OCI-LY1 (cell line): ENCODE results near the gene ADGRG4.

Experiments
- H2AFZ ChIP-seq: fragments of 200-600 bp; sonication (generic), shearing (Covaris generic); 2 replicates; pipeline ENCODE4 v1.6.0; 2014; ENCODE audit warnings: antibody characterized with exemption, mild to moderate bottlenecking, low read length
- H3F3A ChIP-seq: fragments of 200-600 bp; sonication (generic), shearing (Covaris generic); 2 replicates; pipeline ENCODE4 v1.6.0; 2014; ENCODE audit warnings: mild to moderate bottlenecking, antibody characterized with exemption, low read length, moderate library complexity; ENCODE audit not compliant: insufficient read depth
- H3K27ac ChIP-seq: fragments of 200-600 bp; sonication (generic); 2 replicates; pipeline ENCODE4 v1.5.1; 2014; ENCODE audit warnings: low read length, mixed run types, mild to moderate bottlenecking, low read depth; ENCODE audit not compliant: poor library complexity, severe bottlenecking
- H3K27me3 ChIP-seq: fragments of 200-600 bp; sonication (generic); 2 replicates; pipeline ENCODE4 v1.6.0; 2014; ENCODE audit warnings: antibody characterized with exemption, mild to moderate bottlenecking, low read length, moderate library complexity; ENCODE audit not compliant: insufficient read depth
- H3K36me3 ChIP-seq: fragments of 200-600 bp; sonication (generic); 2 replicates; pipeline ENCODE4 v1.6.1; 2014; ENCODE audit warnings: mild to moderate bottlenecking, antibody characterized with exemption, low read length, moderate library complexity, mixed read lengths; ENCODE audit not compliant: insufficient read depth
- H3K4me1 ChIP-seq: fragments of 200-600 bp; sonication (generic); 2 replicates; pipeline ENCODE4 v1.5.1; 2014; ENCODE audit warnings: mild to moderate bottlenecking, low read length, moderate library complexity; ENCODE audit not compliant: insufficient read depth, severe bottlenecking
- H3K4me2 ChIP-seq: fragments of 200-600 bp; sonication (generic), shearing (Covaris generic); 2 replicates; pipeline ENCODE4 v1.6.1; 2014; ENCODE audit warnings: low read length
- H3K4me3 ChIP-seq: fragments of 200-600 bp; sonication (generic); 2 replicates; pipeline ENCODE4 v1.5.1; 2014; ENCODE audit warnings: low read length, low read depth, mild to moderate bottlenecking, mixed read lengths; ENCODE audit not compliant: poor library complexity, severe bottlenecking
- H3K79me2 ChIP-seq: fragments of 200-600 bp; shearing (Covaris generic); 2 replicates; pipeline ENCODE4 v1.6.1; 2016; ENCODE audit warnings: mixed run types, low read length, mixed read lengths; ENCODE audit not compliant: insufficient read depth
- H3K9ac ChIP-seq: fragments of 200-600 bp; sonication (generic), shearing (Covaris generic); 2 replicates; pipeline ENCODE4 v1.6.1; 2014; ENCODE audit warnings: mild to moderate bottlenecking, low read length, mixed read lengths
- H3K9me2 ChIP-seq: fragments of 200-600 bp; sonication (generic), shearing (Covaris generic); 2 replicates; pipeline ENCODE4 v1.6.1; 2014; ENCODE audit warnings: low read depth, mild to moderate bottlenecking, low read length, mixed read lengths
- H3K9me3 ChIP-seq: fragments of 200-600 bp; shearing (Covaris generic); 2 replicates; pipeline ENCODE4 v1.6.1; 2014; ENCODE audit warnings: low read length, mixed read lengths
- H4K20me1 ChIP-seq: fragments of 200-600 bp; sonication (generic), shearing (Covaris generic); 2 replicates; pipeline ENCODE4 v1.6.0; 2016; ENCODE audit warnings: mild to moderate bottlenecking, low read length; ENCODE audit not compliant: insufficient read depth
- CTCF ChIP-seq: fragments of 200-600 bp; sonication (generic), shearing (Covaris generic); IDR thresholded peaks from 2 replicates; pipeline ENCODE4 v1.5.1; 2017; ENCODE audit warnings: mild to moderate bottlenecking, antibody characterized with exemption, low read length, moderate library complexity, mixed read lengths
- EZH2 ChIP-seq: fragments of 200-600 bp; sonication (generic), shearing (Covaris generic); IDR thresholded peaks from 2 replicates; pipeline ENCODE4 v1.8.0; 2017; ENCODE audit warnings: borderline replicate concordance, mixed run types, mild to moderate bottlenecking, antibody characterized with exemption, low read length, moderate library complexity, mixed read lengths

Gene ADGRG4

GRCh38 chrX:136423724-136424123, 123.0 kb downstream of the ADGRG4 start:
- Histone ChIP-seq H3K9ac (no peak overlapping the region), H2AFZ (no peak overlapping the region), H3F3A (no peaks in the 10 kb centered on the region), H3K36me3 (no peaks in the 10 kb centered on the region), H3K27me3 (no peaks in the 10 kb centered on the region), H3K9me3 (no peaks in the 10 kb centered on the region), H3K9me2 (no peaks in the 10 kb centered on the region), H4K20me1 (no peaks in the 10 kb centered on the region), H3K27ac (no peak overlapping the region), H3K79me2 (no peaks in the 10 kb centered on the region), H3K4me3 (no peak overlapping the region), H3K4me2 (no peak overlapping the region), H3K4me1 (no peaks in the 10 kb centered on the region)
- TF ChIP-seq EZH2, result no peak
- no peak for TF ChIP-seq CTCF

GRCh38 chrX:136425996-136426395, 125.2 kb downstream of the ADGRG4 start:
- no peak overlapping the region for H3K4me2 ChIP-seq
- H4K20me1 ChIP-seq, result no peaks in the 10 kb centered on the region
- H3K27ac ChIP-seq, result no peak overlapping the region
- no peak overlapping the region for H3K9ac ChIP-seq
- H3K36me3 ChIP-seq, result no peaks in the 10 kb centered on the region
- H3K79me2 ChIP-seq, result no peaks in the 10 kb centered on the region
- H3K9me3 ChIP-seq, result no peaks in the 10 kb centered on the region
- H3K27me3 ChIP-seq, result no peaks in the 10 kb centered on the region
- TF ChIP-seq CTCF, result no peak
- TF ChIP-seq EZH2, result no peak
- H3F3A ChIP-seq, result no peaks in the 10 kb centered on the region
- H3K9me2 ChIP-seq, result no peaks in the 10 kb centered on the region
- no peak overlapping the region for H3K4me3 ChIP-seq
- H2AFZ ChIP-seq, result no peak overlapping the region
- no peaks in the 10 kb centered on the region for H3K4me1 ChIP-seq

GRCh38 chrX:136431625-136432024, 130.9 kb downstream of the ADGRG4 start:
- TF ChIP-seq CTCF (no peak), EZH2 (no peak)
- no peaks in the 10 kb centered on the region for H3K36me3 ChIP-seq
- H2AFZ ChIP-seq, result no peak overlapping the region
- H3K9me2 ChIP-seq, result no peaks in the 10 kb centered on the region
- no peaks in the 10 kb centered on the region for H3K9me3 ChIP-seq
- H3K79me2 ChIP-seq, result no peaks in the 10 kb centered on the region
- no peaks in the 10 kb centered on the region for H3F3A ChIP-seq
- H3K4me3 ChIP-seq, result no peak overlapping the region
- H3K27me3 ChIP-seq, result no peaks in the 10 kb centered on the region
- H3K4me1 ChIP-seq, result no peaks in the 10 kb centered on the region
- no peak overlapping the region for H3K9ac ChIP-seq
- H4K20me1 ChIP-seq, result no peaks in the 10 kb centered on the region
- no peak overlapping the region for H3K27ac ChIP-seq
- H3K4me2 ChIP-seq, result no peak overlapping the region
